GM12873 (cell line): Measurements from ENCODE around the gene CORIN.

Source experiments
- CTCF ChIP-seq: IDR thresholded peaks from 2 replicates; pipeline ENCODE4 v1.5.1; 2012; ENCODE audit warnings: low read depth, mild to moderate bottlenecking, moderate library complexity, low read length, control low read depth; ENCODE audit not compliant: insufficient read depth; ENCODE audit errors: missing control alignments

The CORIN gene

GRCh38 chr4:47615385-47615784 lies 222.5 kb downstream of the CORIN start:
- no peak for TF ChIP-seq CTCF

- TF ChIP-seq CTCF = no peak
These were observed 225.5 kb downstream of the CORIN start for GRCh38 chr4:47612116-47613023.

- no peak for TF ChIP-seq CTCF
These were observed 231.4 kb downstream of the CORIN start for GRCh38 chr4:47606482-47606881.

DNA sequence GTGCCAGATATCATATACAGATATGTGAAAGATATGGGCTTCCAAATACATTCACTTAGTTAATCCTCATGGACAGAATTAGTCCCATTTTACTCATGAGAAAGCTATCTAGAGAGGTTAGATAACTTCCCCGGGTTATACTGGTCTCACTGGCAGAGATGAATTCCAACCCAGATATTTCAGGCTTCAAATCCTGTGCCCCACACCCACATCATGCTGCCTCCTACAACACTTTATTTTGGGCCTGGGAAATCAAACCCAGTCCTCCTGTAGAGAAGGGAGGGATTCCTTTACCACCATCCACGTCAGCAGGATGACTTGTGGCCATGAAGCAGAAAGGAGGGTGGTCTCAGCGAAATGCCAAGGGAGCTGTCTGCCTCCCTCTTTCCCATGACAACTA lies 239.0 kb downstream of the CORIN start:
- TF ChIP-seq CTCF = no peak

DNA sequence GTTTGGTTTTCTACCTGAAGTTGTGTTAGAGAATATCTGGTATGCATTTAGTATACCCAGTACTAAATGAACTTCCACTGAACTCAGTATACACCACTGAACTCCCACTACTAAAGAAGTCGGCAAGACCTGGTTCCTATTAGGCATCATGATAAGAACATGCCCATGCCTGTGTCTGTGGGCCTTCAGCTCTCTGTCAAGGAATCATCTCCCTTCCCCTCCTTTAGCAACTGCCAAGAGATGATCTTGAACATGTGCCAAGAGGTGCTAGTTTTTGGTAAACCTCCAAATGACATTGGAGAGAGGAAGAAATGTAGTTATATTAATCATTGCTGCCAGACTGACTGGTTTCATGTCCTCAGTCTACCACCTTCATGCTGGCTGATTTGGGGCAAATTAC lies 239.5 kb downstream of the CORIN start:
- no peak for TF ChIP-seq CTCF

- no peak for TF ChIP-seq CTCF
These were observed 240.2 kb downstream of the CORIN start for GRCh38 chr4:47597696-47598095.

GRCh38 chr4:47590325-47590724 lies 247.5 kb downstream of the CORIN start:
- no peak for TF ChIP-seq CTCF
